ENCODE results near the gene TRMT2A. TPM values are rescaled to one million over a fixed set of nuclear protein-coding genes. Genes with fewer than 3 reads are reported as not detected.

Gene TRMT2A
- total RNA-seq, 1 donor = 28.7 TPM

GRCh38 chr22:20154602-20155187, 37.7 kb upstream of the TRMT2A start:
- H3K27me3 ChIP-seq (ENCODE audit: insufficient read depth, low read length) = no peaks in the 10 kb centered on the region
- peaks cover 3% of the 10 kb centered on the region for H3K4me1 ChIP-seq (ENCODE audit: insufficient read depth, low read length)
- H3K9me3 ChIP-seq (ENCODE audit: low read depth, low read length) = no peaks in the 10 kb centered on the region
- no peak overlapping the region for H3K4me3 ChIP-seq (ENCODE audit: low read length)

GRCh38 chr22:20153945-20154344, 36.9 kb upstream of the TRMT2A start:
- Histone ChIP-seq H3K4me1 (ENCODE audit: insufficient read depth, low read length) (peaks cover 3% of the 10 kb centered on the region), H3K4me3 (ENCODE audit: low read length) (no peak overlapping the region), H3K27me3 (ENCODE audit: insufficient read depth, low read length) (no peaks in the 10 kb centered on the region), H3K9me3 (ENCODE audit: low read depth, low read length) (no peaks in the 10 kb centered on the region)

- H3K9me3 ChIP-seq (ENCODE audit: low read depth, low read length) = no peaks in the 10 kb centered on the region
- H3K4me3 ChIP-seq (ENCODE audit: low read length) = no peak overlapping the region
- no peaks in the 10 kb centered on the region for H3K27me3 ChIP-seq (ENCODE audit: insufficient read depth, low read length)
- peaks cover 3% of the 10 kb centered on the region for H3K4me1 ChIP-seq (ENCODE audit: insufficient read depth, low read length)
Measured at GRCh38 chr22:20152464-20152890, 35.5 kb upstream of the TRMT2A start.

- no peaks in the 10 kb centered on the region for H3K9me3 ChIP-seq (ENCODE audit: low read depth, low read length)
- H3K27me3 ChIP-seq (ENCODE audit: insufficient read depth, low read length) = no peaks in the 10 kb centered on the region
- peaks cover 3% of the 10 kb centered on the region for H3K4me1 ChIP-seq (ENCODE audit: insufficient read depth, low read length)
- H3K4me3 ChIP-seq (ENCODE audit: low read length) = no peak overlapping the region
Measured at GRCh38 chr22:20151276-20151588, 34.2 kb upstream of the TRMT2A start.

GRCh38 chr22:20150381-20151275, 33.6 kb upstream of the TRMT2A start, which contains the start of gene CCDC188:
Gene CCDC188 (minus strand): TSS chr22:20151055. CDS start chr22:20150986, 69 bp downstream.
- Histone ChIP-seq H3K4me3 (ENCODE audit: low read length) (no peak within 1 kb of the TSS), H3K27me3 (ENCODE audit: insufficient read depth, low read length) (no peaks in the 10 kb centered on the region), H3K9me3 (ENCODE audit: low read depth, low read length) (no peaks in the 10 kb centered on the region), H3K4me1 (ENCODE audit: insufficient read depth, low read length) (peaks cover 3% of the 10 kb centered on the region)

- Histone ChIP-seq H3K4me1 (ENCODE audit: insufficient read depth, low read length) (no peaks in the 10 kb centered on the region), H3K4me3 (ENCODE audit: low read length) (no peak overlapping the region), H3K9me3 (ENCODE audit: low read depth, low read length) (no peaks in the 10 kb centered on the region), H3K27me3 (ENCODE audit: insufficient read depth, low read length) (no peaks in the 10 kb centered on the region)
Measured at GRCh38 chr22:20149257-20150250, 32.5 kb upstream of the TRMT2A start.

GRCh38 chr22:20148414-20148813, 31.4 kb upstream of the TRMT2A start:
- H3K9me3 ChIP-seq (ENCODE audit: low read depth, low read length) = no peaks in the 10 kb centered on the region
- H3K27me3 ChIP-seq (ENCODE audit: insufficient read depth, low read length) = no peaks in the 10 kb centered on the region
- H3K4me3 ChIP-seq (ENCODE audit: low read length) = no peak overlapping the region
- no peaks in the 10 kb centered on the region for H3K4me1 ChIP-seq (ENCODE audit: insufficient read depth, low read length)

- no peaks in the 10 kb centered on the region for H3K4me1 ChIP-seq (ENCODE audit: insufficient read depth, low read length)
- H3K27me3 ChIP-seq (ENCODE audit: insufficient read depth, low read length) = no peaks in the 10 kb centered on the region
- no peaks in the 10 kb centered on the region for H3K9me3 ChIP-seq (ENCODE audit: low read depth, low read length)
- H3K4me3 ChIP-seq (ENCODE audit: low read length) = no peak overlapping the region
Measured at GRCh38 chr22:20147237-20147988, 30.4 kb upstream of the TRMT2A start.

- Histone ChIP-seq H3K9me3 (ENCODE audit: low read depth, low read length) (no peaks in the 10 kb centered on the region), H3K4me1 (ENCODE audit: insufficient read depth, low read length) (no peaks in the 10 kb centered on the region), H3K4me3 (ENCODE audit: low read length) (no peak overlapping the region), H3K27me3 (ENCODE audit: insufficient read depth, low read length) (no peaks in the 10 kb centered on the region)
Measured at GRCh38 chr22:20146777-20147176, 29.8 kb upstream of the TRMT2A start.

GRCh38 chr22:20145832-20146223, 28.8 kb upstream of the TRMT2A start:
- no peaks in the 10 kb centered on the region for H3K4me1 ChIP-seq (ENCODE audit: insufficient read depth, low read length)
- H3K27me3 ChIP-seq (ENCODE audit: insufficient read depth, low read length) = no peaks in the 10 kb centered on the region
- H3K4me3 ChIP-seq (ENCODE audit: low read length) = no peak overlapping the region
- no peaks in the 10 kb centered on the region for H3K9me3 ChIP-seq (ENCODE audit: low read depth, low read length)

GRCh38 chr22:20145206-20145831, 28.3 kb upstream of the TRMT2A start:
- Histone ChIP-seq H3K4me3 (ENCODE audit: low read length) (no peak overlapping the region), H3K9me3 (ENCODE audit: low read depth, low read length) (no peaks in the 10 kb centered on the region), H3K27me3 (ENCODE audit: insufficient read depth, low read length) (no peaks in the 10 kb centered on the region), H3K4me1 (ENCODE audit: insufficient read depth, low read length) (no peaks in the 10 kb centered on the region)

- Histone ChIP-seq H3K9me3 (ENCODE audit: low read depth, low read length) (no peaks in the 10 kb centered on the region), H3K4me1 (ENCODE audit: insufficient read depth, low read length) (no peaks in the 10 kb centered on the region), H3K27me3 (ENCODE audit: insufficient read depth, low read length) (no peaks in the 10 kb centered on the region), H3K4me3 (ENCODE audit: low read length) (no peak overlapping the region)
Measured at GRCh38 chr22:20143883-20144665, 27.0 kb upstream of the TRMT2A start.

All from mononuclear cell (primary cell).